Measurements from ENCODE around the gene MYBBP1A. TPM values are rescaled to one million over a fixed set of nuclear protein-coding genes. Genes with fewer than 3 reads are reported as not detected.

MYBBP1A gene
- total RNA-seq, 1 experiment from 2014 or later = 155 TPM

GRCh38 chr17:4572131-4572530 lies 16.9 kb upstream of the MYBBP1A start:
- Histone ChIP-seq H2AFZ (ENCODE audit: low read length) (no peak overlapping the region), H3K27me3 (ENCODE audit: low read length) (peaks cover 4% of the 10 kb centered on the region; the same call in 1 of the 2 replicates), H3K4me2 (ENCODE audit: low read length) (no peak overlapping the region), H3K9ac (ENCODE audit: low read length) (no peak overlapping the region), H4K20me1 (ENCODE audit: low read length) (no peaks in the 10 kb centered on the region), H3K4me1 (ENCODE audit: insufficient read depth, low read length) (no peaks in the 10 kb centered on the region), H3K79me2 (ENCODE audit: low read length) (no peaks in the 10 kb centered on the region), H3F3A (ENCODE audit: low read length, unreplicated experiment) (no peaks in the 10 kb centered on the region), H3K27ac (ENCODE audit: low read length) (no peak overlapping the region), H3K9me3 (ENCODE audit: low read length) (no peaks in the 10 kb centered on the region), H3K36me3 (ENCODE audit: low read depth, low read length) (no peaks in the 10 kb centered on the region), H3K9me2 (replicated peaks; ENCODE audit: low read length) (no peaks in the 10 kb centered on the region), H3K4me3 (ENCODE audit: low read length) (no peak overlapping the region)
- BruUV-seq (replicated peaks) = no TSS peak
- intact Hi-C loops (cut with micrococcal nuclease) = no loop called here
- DNase-seq (no peak), ATAC-seq (no peak)
- ChIA-PET POLR2A (ENCODE audit: unreplicated experiment) (no interaction called here), CTCF (no interaction called here)
- TF ChIP-seq EZH2 (IDR thresholded peaks at IDR 0.05; ENCODE audit: low read length, unreplicated experiment) (no peak), CTCF (conservative IDR thresholded peaks at IDR 0.05; ENCODE audit: low read depth, low read length) (no peak), EZH2phosphoT487 (IDR thresholded peaks at IDR 0.05; ENCODE audit: borderline replicate concordance, low read length) (no peak)

- no peaks in the 10 kb centered on the region for H3K79me2 ChIP-seq (ENCODE audit: low read length)
- H3K4me3 ChIP-seq (ENCODE audit: low read length) = no peak overlapping the region
- no peaks in the 10 kb centered on the region for H3K9me3 ChIP-seq (ENCODE audit: low read length)
- no peaks in the 10 kb centered on the region for H3K9me2 ChIP-seq (replicated peaks; ENCODE audit: low read length)
- intact Hi-C loops (cut with micrococcal nuclease) = no loop called here
- BruUV-seq (replicated peaks) = no TSS peak
- no peaks in the 10 kb centered on the region for H3F3A ChIP-seq (ENCODE audit: low read length, unreplicated experiment)
- DNase-seq = no peak
- no peak overlapping the region for H3K27ac ChIP-seq (ENCODE audit: low read length)
- ATAC-seq = no peak
- peaks cover 4% of the 10 kb centered on the region; the same call in 1 of the 2 replicates for H3K27me3 ChIP-seq (ENCODE audit: low read length)
- H2AFZ ChIP-seq (ENCODE audit: low read length) = no peak overlapping the region
- no peak overlapping the region for H3K9ac ChIP-seq (ENCODE audit: low read length)
- H3K4me1 ChIP-seq (ENCODE audit: insufficient read depth, low read length) = no peaks in the 10 kb centered on the region
- H3K36me3 ChIP-seq (ENCODE audit: low read depth, low read length) = no peaks in the 10 kb centered on the region
- ChIA-PET CTCF (no interaction called here), POLR2A (ENCODE audit: unreplicated experiment) (no interaction called here)
- no peak for TF ChIP-seq EZH2phosphoT487 (IDR thresholded peaks at IDR 0.05; ENCODE audit: borderline replicate concordance, low read length)
- TF ChIP-seq EZH2 (IDR thresholded peaks at IDR 0.05; ENCODE audit: low read length, unreplicated experiment) = no peak
- no peak for TF ChIP-seq CTCF (conservative IDR thresholded peaks at IDR 0.05; ENCODE audit: low read depth, low read length)
- no peak overlapping the region for H3K4me2 ChIP-seq (ENCODE audit: low read length)
- no peaks in the 10 kb centered on the region for H4K20me1 ChIP-seq (ENCODE audit: low read length)
These were observed 14.4 kb upstream of the MYBBP1A start for GRCh38 chr17:4569591-4569990.

GRCh38 chr17:4566785-4567184 lies 11.6 kb upstream of the MYBBP1A start:
- ATAC-seq (peak; percentile 80), DNase-seq (peak; percentile 71)
- intact Hi-C loops (cut with micrococcal nuclease) = loop anchor here (1.0 kb wide), 1 partner anchor 60 kb away; no protein-coding TSS in a partner anchor
- no peak overlapping the region for H3K4me2 ChIP-seq (ENCODE audit: low read length)
- ChIA-PET POLR2A (ENCODE audit: unreplicated experiment) (no interaction called here), CTCF (interaction anchor here (0.5 to 1.6 kb wide), 4 partner anchors 10 to 183 kb away, joined by 3 to 6 read pairs (median 5); no protein-coding TSS in a partner anchor)
- H2AFZ ChIP-seq (ENCODE audit: low read length) = no peak overlapping the region
- H3K27me3 ChIP-seq (ENCODE audit: low read length) = peaks cover 4% of the 10 kb centered on the region; the same call in 1 of the 2 replicates
- no peaks in the 10 kb centered on the region for H3F3A ChIP-seq (ENCODE audit: low read length, unreplicated experiment)
- no peaks in the 10 kb centered on the region for H4K20me1 ChIP-seq (ENCODE audit: low read length)
- no peaks in the 10 kb centered on the region for H3K4me1 ChIP-seq (ENCODE audit: insufficient read depth, low read length)
- H3K27ac ChIP-seq (ENCODE audit: low read length) = no peak overlapping the region
- no peaks in the 10 kb centered on the region for H3K9me3 ChIP-seq (ENCODE audit: low read length)
- H3K36me3 ChIP-seq (ENCODE audit: low read depth, low read length) = no peaks in the 10 kb centered on the region
- H3K4me3 ChIP-seq (ENCODE audit: low read length) = no peak overlapping the region
- no peaks in the 10 kb centered on the region for H3K79me2 ChIP-seq (ENCODE audit: low read length)
- BruUV-seq (replicated peaks) = no TSS peak
- H3K9me2 ChIP-seq (replicated peaks; ENCODE audit: low read length) = no peaks in the 10 kb centered on the region
- TF ChIP-seq CTCF (conservative IDR thresholded peaks at IDR 0.05; ENCODE audit: low read depth, low read length) = peak; percentile 73
- TF ChIP-seq EZH2 (IDR thresholded peaks at IDR 0.05; ENCODE audit: low read length, unreplicated experiment) = no peak
- no peak overlapping the region for H3K9ac ChIP-seq (ENCODE audit: low read length)
